ENCODE results near the gene PASK. TPM values are rescaled to one million over a fixed set of nuclear protein-coding genes. Genes with fewer than 3 reads are reported as not detected.
"Not testable (repeated sequence)": the region's sequence is repeated elsewhere in the genome, so short reads cannot be mapped to it uniquely, and the experiment has no call there.

PASK gene
- total and polyA plus RNA-seq, 8 donors, result 0.58 to 56.7 (median 5.9) TPM

- peaks cover 28 to 100% (median 96%) of the 10 kb centered on the region in 4 donors for H3K36me3 ChIP-seq
- no peak overlapping the region for H3K4me3 ChIP-seq
- H3K9me3 ChIP-seq, result no peaks in the 10 kb centered on the region
- H3K4me1 ChIP-seq, result peaks cover 0 to 38% (median 11%) of the 10 kb centered on the region in 4 donors
- H3K27ac ChIP-seq, result no peak overlapping the region
- intact Hi-C loops (cut with DNase I; ENCODE audit: low total_unique reads), result no loop called here
- no peak for DNase-seq
- 79 to 90% (median 86%) methylated on average over 4 to 6 of the region's 6 CpGs for WGBS, 5 donors
- no peak for TF ChIP-seq CTCF (IDR thresholded peaks at IDR 0.05)
- TF ChIP-seq POLR2AphosphoS5 (IDR thresholded peaks at IDR 0.05), result no peak
- no peak for TF ChIP-seq POLR2A (IDR thresholded peaks at IDR 0.05)
- TF ChIP-seq EP300 (IDR thresholded peaks at IDR 0.05), result no peak
- H3K27me3 ChIP-seq, result no peaks in the 10 kb centered on the region
Measured at GRCh38 chr2:241094924-241095420, 54.3 kb downstream of the PASK start.

- Histone ChIP-seq H3K27ac (no peak overlapping the region), H3K4me1 (peaks cover 0 to 30% (median 7%) of the 10 kb centered on the region in 4 donors), H3K27me3 (no peaks in the 10 kb centered on the region), H3K9me3 (no peaks in the 10 kb centered on the region), H3K4me3 (no peak overlapping the region), H3K36me3 (peaks cover 26 to 100% (median 97%) of the 10 kb centered on the region in 4 donors)
- WGBS, 5 donors, result 75 to 92% (median 89%) methylated on average over 7 of the region's 7 CpGs
- no peak for DNase-seq
- intact Hi-C loops (cut with DNase I; ENCODE audit: low total_unique reads), result no loop called here
- TF ChIP-seq POLR2A (IDR thresholded peaks at IDR 0.05), result no peak
- TF ChIP-seq EP300 (IDR thresholded peaks at IDR 0.05), result no peak
Measured at GRCh38 chr2:241094172-241094571, 55.1 kb downstream of the PASK start.

- intact Hi-C loops (cut with DNase I; ENCODE audit: low total_unique reads); DNase-seq; H3K27ac ChIP-seq; H3K9me3 ChIP-seq; H3K27me3 ChIP-seq; H3K4me3 ChIP-seq: not testable (repeated sequence)
- Histone ChIP-seq H3K36me3 (peaks cover 34 to 100% (median 97%) of the 10 kb centered on the region in 4 donors), H3K4me1 (peaks cover 0 to 21% (median 3%) of the 10 kb centered on the region in 4 donors)
- WGBS, 5 donors, result 75 to 85% (median 77%) methylated on average over 10 of the region's 10 CpGs
Measured at GRCh38 chr2:241093133-241093781, 56.0 kb downstream of the PASK start.

- Histone ChIP-seq H3K9me3 (no peaks in the 10 kb centered on the region), H3K27ac (no peak overlapping the region), H3K36me3 (peaks cover 35 to 100% (median 99%) of the 10 kb centered on the region in 4 donors), H3K4me3 (no peak overlapping the region), H3K27me3 (no peaks in the 10 kb centered on the region), H3K4me1 (peaks cover 0 to 15% (median 0%) of the 10 kb centered on the region in 4 donors)
- DNase-seq, result no peak
- 73 to 82% (median 78%) methylated on average over 8 of the region's 8 CpGs for WGBS, 5 donors
- intact Hi-C loops (cut with DNase I; ENCODE audit: low total_unique reads), result no loop called here
- no peak for TF ChIP-seq POLR2A (IDR thresholded peaks at IDR 0.05)
- TF ChIP-seq CTCF (IDR thresholded peaks at IDR 0.05), result no peak
- no peak for TF ChIP-seq POLR2AphosphoS5 (IDR thresholded peaks at IDR 0.05)
- no peak for TF ChIP-seq EP300 (IDR thresholded peaks at IDR 0.05)
Measured at GRCh38 chr2:241092677-241093076, 56.6 kb downstream of the PASK start.

- WGBS, 5 donors, result 88 to 96% (median 92%) methylated on average over 10 to 22 of the region's 22 CpGs
- DNase-seq, result no peak
- H3K27me3 ChIP-seq, result no peaks in the 10 kb centered on the region
- H3K4me3 ChIP-seq, result no peak overlapping the region
- H3K36me3 ChIP-seq, result peaks cover 41 to 100% (median 99%) of the 10 kb centered on the region in 4 donors
- H3K9me3 ChIP-seq, result no peaks in the 10 kb centered on the region
- peaks cover 0 to 13% (median 0%) of the 10 kb centered on the region in 4 donors for H3K4me1 ChIP-seq
- intact Hi-C loops (cut with DNase I; ENCODE audit: low total_unique reads), result no loop called here
- H3K27ac ChIP-seq, result no peak overlapping the region
- TF ChIP-seq EP300 (IDR thresholded peaks at IDR 0.05), result no peak
- no peak for TF ChIP-seq POLR2A (IDR thresholded peaks at IDR 0.05)
- no peak for TF ChIP-seq CTCF (IDR thresholded peaks at IDR 0.05)
- TF ChIP-seq POLR2AphosphoS5 (IDR thresholded peaks at IDR 0.05), result no peak
Measured at GRCh38 chr2:241091734-241092445, 57.4 kb downstream of the PASK start.
